HK-2 (cell line): ENCODE data around the gene CA12.
"Not testable (repeated sequence)": the region's sequence is repeated elsewhere in the genome, so short reads cannot be mapped to it uniquely, and the experiment has no call there.

Source experiments
- DNase-seq: peaks from one replicate; pipeline ENCODE4 v3.0.0-alpha.2; 2018; ENCODE audit not compliant: unreplicated experiment

Gene CA12

GRCh38 chr15:63335543-63336240 is 46.0 kb downstream of the CA12 start:
- no peak for DNase-seq

GRCh38 chr15:63334821-63335220 is 46.8 kb downstream of the CA12 start:
- DNase-seq = no peak

GRCh38 chr15:63332367-63333124 is 49.1 kb downstream of the CA12 start:
- DNase-seq = peak; percentile 59

- no peak for DNase-seq
Observed at GRCh38 chr15:63331456-63331855, 50.2 kb downstream of the CA12 start.

GRCh38 chr15:63330926-63331325 is 50.7 kb downstream of the CA12 start:
- DNase-seq = no peak

GRCh38 chr15:63329567-63330350 is 51.9 kb downstream of the CA12 start:
- DNase-seq = no peak

GRCh38 chr15:63327648-63328421 is 53.8 kb downstream of the CA12 start:
- DNase-seq = no peak

- DNase-seq = no peak
Observed at GRCh38 chr15:63324770-63325169, 56.9 kb downstream of the CA12 start.

GRCh38 chr15:63323798-63324563 is 57.7 kb downstream of the CA12 start:
- DNase-seq = no peak

GRCh38 chr15:63322541-63322940 is 59.1 kb downstream of the CA12 start:
- DNase-seq = no peak

- DNase-seq = no peak
Observed at GRCh38 chr15:63321462-63321861, 60.2 kb downstream of the CA12 start.

GRCh38 chr15:63320981-63321380 is 60.7 kb downstream of the CA12 start:
- DNase-seq = not testable (repeated sequence)

- not testable (repeated sequence) for DNase-seq
Observed at GRCh38 chr15:63320446-63320845, 61.2 kb downstream of the CA12 start.

- DNase-seq = no peak
Observed at GRCh38 chr15:63319065-63319464, 62.6 kb downstream of the CA12 start.

- DNase-seq = no peak
Observed at GRCh38 chr15:63318344-63318743, 63.3 kb downstream of the CA12 start.

GRCh38 chr15:63314409-63314808 is 67.2 kb downstream of the CA12 start:
- DNase-seq = no peak

GRCh38 chr15:63313825-63314224 is 67.8 kb downstream of the CA12 start:
- no peak for DNase-seq

- no peak for DNase-seq
Observed at GRCh38 chr15:63312286-63312685, 69.4 kb downstream of the CA12 start.

GRCh38 chr15:63310646-63311045 is 71.0 kb downstream of the CA12 start:
- DNase-seq = no peak

- no peak for DNase-seq
Observed at GRCh38 chr15:63308947-63309346, 72.7 kb downstream of the CA12 start.

- no peak for DNase-seq
Observed at GRCh38 chr15:63308491-63308890, 73.2 kb downstream of the CA12 start.
